Fibroblast of upper back skin (primary cell): ENCODE data around the gene ROR2.

Source experiments
- DNase-seq: peaks from one replicate; pipeline ENCODE4 v3.0.0-alpha.2; 2013

The ROR2 gene

GRCh38 chr9:91865041-91865440 is 85.0 kb downstream of the ROR2 start:
- no peak for DNase-seq

- peak; percentile 81 for DNase-seq
Measured at GRCh38 chr9:91864380-91864779, 85.6 kb downstream of the ROR2 start.

GRCh38 chr9:91863469-91863868 is 86.6 kb downstream of the ROR2 start:
- DNase-seq: no peak

GRCh38 chr9:91858213-91859030 is 91.6 kb downstream of the ROR2 start:
- no peak for DNase-seq

GRCh38 chr9:91857291-91858212 is 92.5 kb downstream of the ROR2 start:
- DNase-seq: peak; percentile 29

- DNase-seq: no peak
Measured at GRCh38 chr9:91856419-91856818, 93.6 kb downstream of the ROR2 start.

GRCh38 chr9:91855196-91855595 is 94.8 kb downstream of the ROR2 start:
- no peak for DNase-seq

GRCh38 chr9:91852801-91853347 is 97.2 kb downstream of the ROR2 start:
- DNase-seq: no peak

GRCh38 chr9:91849694-91850093 is 100.3 kb downstream of the ROR2 start:
- no peak for DNase-seq

- no peak for DNase-seq
Measured at GRCh38 chr9:91848146-91848545, 101.9 kb downstream of the ROR2 start.

GRCh38 chr9:91847581-91848091 is 102.4 kb downstream of the ROR2 start:
- peak; percentile 65 for DNase-seq

- no peak for DNase-seq
Measured at GRCh38 chr9:91845879-91846278, 104.1 kb downstream of the ROR2 start.

- DNase-seq: peak; percentile 63
Measured at GRCh38 chr9:91844701-91845291, 105.2 kb downstream of the ROR2 start.

- DNase-seq: no peak
Measured at GRCh38 chr9:91844190-91844589, 105.8 kb downstream of the ROR2 start.

GRCh38 chr9:91843623-91844148 is 106.3 kb downstream of the ROR2 start:
- peak; percentile 53 for DNase-seq

GRCh38 chr9:91843093-91843492 is 106.9 kb downstream of the ROR2 start:
- no peak for DNase-seq

GRCh38 chr9:91842358-91843049 is 107.5 kb downstream of the ROR2 start:
- DNase-seq: no peak

- DNase-seq: no peak
Measured at GRCh38 chr9:91841591-91841990, 108.4 kb downstream of the ROR2 start.

GRCh38 chr9:91840882-91841281 is 109.1 kb downstream of the ROR2 start:
- DNase-seq: no peak

GRCh38 chr9:91840469-91840868 is 109.6 kb downstream of the ROR2 start:
- DNase-seq: no peak

- DNase-seq: no peak
Measured at GRCh38 chr9:91839926-91840465, 110.0 kb downstream of the ROR2 start.
